Stomach (tissue), 9 donors: ENCODE data around the gene LNPEP. TPM values are rescaled to one million over a fixed set of nuclear protein-coding genes. Genes with fewer than 3 reads are reported as not detected.

Source experiments
- DNase-seq, 2 donors: peaks; one replicate each; pipeline versions ENCODE4 v3.0.0 to v3.0.0-alpha.2; 2013 to 2019
- H3K27ac ChIP-seq, 5 donors: fragments of 200-600 bp in 4 of 5; sonication (generic) in 4 of 5; one replicate each; pipeline ENCODE4 v1.5.1; 2013 to 2019; ENCODE audit warnings: mild to moderate bottlenecking in 1 of 5, moderate library complexity in 1 of 5
- H3K27me3 ChIP-seq, 3 donors: fragments of 200-600 bp; sonication (generic); one replicate each; pipeline ENCODE4 v1.5.1; 2017 to 2019; ENCODE audit warnings: mixed run types in 1 of 3
- H3K36me3 ChIP-seq, 4 donors: fragments of 200-600 bp; sonication (generic); 1 replicate in 3 of 4; 2 replicates in 1 of 4; pipeline ENCODE4 v1.5.1; 2016 to 2019
- H3K4me1 ChIP-seq, 4 donors: fragments of 200-600 bp; sonication (generic); one replicate each; pipeline ENCODE4 v1.5.1; 2016 to 2019
- H3K4me3 ChIP-seq, 4 donors: fragments of 200-600 bp; sonication (generic) in 3 of 4; one replicate each; pipeline ENCODE4 v1.5.1; 2016 to 2019; ENCODE audit warnings: mild to moderate bottlenecking in 1 of 4
- H3K9me3 ChIP-seq, 4 donors: fragments of 200-600 bp; sonication (generic); one replicate each; pipeline ENCODE4 v1.5.1; 2016 to 2019
- CTCF ChIP-seq, 7 experiments: fragments of 450-650 bp in 4 of 7; fragments of 200-600 bp in 3 of 7; sonication (generic) in 3 of 7; IDR thresholded peaks; one replicate each; pipeline ENCODE4 v1.5.1; 2016 to 2019; ENCODE audit warnings: antibody characterized with exemption in 7 of 7, control low read depth in 2 of 7, mild to moderate bottlenecking in 1 of 7
- EP300 ChIP-seq: sonication (generic); formaldehyde crosslinking; IDR thresholded peaks from one replicate; pipeline ENCODE4 v1.6.1; 2017; ENCODE audit warnings: antibody characterized with exemption
- POLR2A ChIP-seq, 4 donors: fragments of 450-650 bp; IDR thresholded peaks; one replicate each; pipeline ENCODE4 v1.6.1; 2016; ENCODE audit warnings: antibody characterized with exemption in 4 of 4, control low read depth in 2 of 4, mild to moderate bottlenecking in 1 of 4, moderate library complexity in 1 of 4
- POLR2AphosphoS5 ChIP-seq, 3 donors: sonication (generic); formaldehyde crosslinking; IDR thresholded peaks; one replicate each; pipeline ENCODE4 v1.6.1; 2016; ENCODE audit warnings: antibody characterized with exemption in 3 of 3
- WGBS, 5 donors: extraction: QIAGEN DNeasy Blood & Tissue Kit in 3 of 5; methylation state at CpG; one replicate each; pipeline versions ENCODE4 v1.1.5 to v1.1.7; 2013 to 2018; 5-methylcytosine and 5-hydroxymethylcytosine counted together
- intact Hi-C: fragments of 100-400 bp; cut with DNase I; formaldehyde crosslinking; loops from one replicate; pipeline ENCODE4 v1.15.1; 2023; ENCODE audit warnings: low total_unique reads
- polyA plus RNA-seq, 3 donors: library from polyadenylated mRNA; stranded (reverse); fragments of 200-250 nt; gene quantifications; one replicate each; pipeline ENCODE4 v1.2.3, GENCODE V29; 2013
- total RNA-seq, 5 donors: library from RNA; depleted of rRNA; stranded (reverse); fragments of >200 nt; gene quantifications; one replicate each; pipeline versions ENCODE4 v1.1.0 to v1.2.3, GENCODE V29; 2014 to 2016
- donor health status: healthy with polysubstance abuse.
- donor health status: Bipolar disorder and iron deficiency.
- donor health status: healthy.

The LNPEP gene
- total and polyA plus RNA-seq, 8 donors = 2.0 to 160 (median 28.9) TPM

GRCh38 chr5:96946381-96946780 lies 10.5 kb downstream of the LNPEP start:
- no peak overlapping the region for H3K27ac ChIP-seq
- WGBS, 5 donors = 82 to 89% (median 83%) methylated on average over 3 of the region's 3 CpGs
- intact Hi-C loops = no loop called here

GRCh38 chr5:96952118-96952750 lies 16.4 kb downstream of the LNPEP start:
- H3K27ac ChIP-seq = peak overlapping the region in 4 of 5 donors; percentile 47 to 76 (median 68)
- no peak for DNase-seq
- H3K36me3 ChIP-seq = no peaks in the 10 kb centered on the region
- intact Hi-C loops = no loop called here
- 47 to 76% (median 66%) methylated on average over 3 of the region's 3 CpGs for WGBS, 5 donors
- peaks cover 0 to 53% (median 25%) of the 10 kb centered on the region in 4 donors for H3K4me1 ChIP-seq
- no peak for TF ChIP-seq EP300
- peak in 1 of 3 donors; percentile 3 for TF ChIP-seq POLR2AphosphoS5 (IDR thresholded peaks at IDR 0.05)
- H3K4me3 ChIP-seq = no peak overlapping the region
- H3K27me3 ChIP-seq = no peaks in the 10 kb centered on the region
- H3K9me3 ChIP-seq = no peaks in the 10 kb centered on the region

More at GRCh38 chr5:96946381-96946780, 10.5 kb downstream of the LNPEP start:
- Histone ChIP-seq H3K36me3 (no peaks in the 10 kb centered on the region), H3K4me3 (no peak overlapping the region), H3K9me3 (no peaks in the 10 kb centered on the region), H3K4me1 (peaks cover 0 to 32% (median 13%) of the 10 kb centered on the region in 4 donors), H3K27me3 (no peaks in the 10 kb centered on the region)
- DNase-seq = no peak
- TF ChIP-seq POLR2A (IDR thresholded peaks at IDR 0.05) (no peak), CTCF (IDR thresholded peaks at IDR 0.05) (no peak), EP300 (no peak), POLR2AphosphoS5 (IDR thresholded peaks at IDR 0.05) (no peak)

- Histone ChIP-seq H3K27me3 (no peaks in the 10 kb centered on the region), H3K9me3 (no peaks in the 10 kb centered on the region), H3K4me3 (no peak overlapping the region), H3K36me3 (no peaks in the 10 kb centered on the region), H3K4me1 (peaks cover 0 to 59% (median 34%) of the 10 kb centered on the region in 4 donors), H3K27ac (peak overlapping the region in 4 of 5 donors; percentile 47 to 76 (median 68))
- 51 to 58% (median 55%) methylated on average over 7 of the region's 7 CpGs for WGBS, 5 donors
- TF ChIP-seq POLR2A (IDR thresholded peaks at IDR 0.05) (no peak), CTCF (IDR thresholded peaks at IDR 0.05) (no peak), EP300 (no peak), POLR2AphosphoS5 (IDR thresholded peaks at IDR 0.05) (no peak)
- intact Hi-C loops = no loop called here
- no peak for DNase-seq
Measured at GRCh38 chr5:96952974-96953730, 17.3 kb downstream of the LNPEP start.

GRCh38 chr5:96957254-96958049 lies 21.6 kb downstream of the LNPEP start:
- no peaks in the 10 kb centered on the region for H3K9me3 ChIP-seq
- TF ChIP-seq POLR2AphosphoS5 (IDR thresholded peaks at IDR 0.05) = no peak
- no peak for TF ChIP-seq POLR2A (IDR thresholded peaks at IDR 0.05)
- TF ChIP-seq EP300 = no peak
- no peak for TF ChIP-seq CTCF (IDR thresholded peaks at IDR 0.05)
- H3K4me1 ChIP-seq = peaks cover under 1 to 75% (median 43%) of the 10 kb centered on the region in 4 donors
- peak overlapping the region in 2 of 5 donors; percentile 23 to 51 for H3K27ac ChIP-seq
- no peaks in the 10 kb centered on the region for H3K27me3 ChIP-seq
- no peak overlapping the region for H3K4me3 ChIP-seq
- no peak for DNase-seq
- WGBS, 5 donors = 60 to 72% (median 68%) methylated on average over 4 of the region's 4 CpGs
- H3K36me3 ChIP-seq = no peaks in the 10 kb centered on the region
- intact Hi-C loops = no loop called here
